Mesenchymal stem cell (in vitro differentiated cells and primary cell): Measurements from ENCODE around the gene ITGB2.

ENCODE experiments used
- DNase-seq: peaks from one replicate; pipeline ENCODE4 v3.0.0-alpha.2; 2013
- H2AFZ ChIP-seq: one replicate; pipeline ENCODE4 v1.6.1; 2013; ENCODE audit warnings: low read depth, mild to moderate bottlenecking, control low read depth, inconsistent platforms, low read length, moderate library complexity
- H2AK5ac ChIP-seq: 2 replicates; pipeline ENCODE4 v1.6.1; 2013; ENCODE audit warnings: low read length, moderate library complexity, mild to moderate bottlenecking, inconsistent platforms; ENCODE audit not compliant: severe bottlenecking
- H2BK120ac ChIP-seq: one replicate; pipeline ENCODE4 v1.6.1; 2013; ENCODE audit warnings: low read depth, mild to moderate bottlenecking, inconsistent platforms, low read length, moderate library complexity
- H2BK12ac ChIP-seq, 2 experiments: one replicate each; pipeline ENCODE4 v1.6.1; 2013; ENCODE audit warnings: inconsistent platforms in 2 of 2, low read length in 2 of 2, mild to moderate bottlenecking in 2 of 2, moderate library complexity in 2 of 2, control low read depth in 1 of 2
- H2BK15ac ChIP-seq: one replicate; pipeline ENCODE4 v1.6.1; 2013; ENCODE audit warnings: mild to moderate bottlenecking, low read depth, inconsistent platforms; ENCODE audit not compliant: poor library complexity, severe bottlenecking
- H2BK5ac ChIP-seq: 2 replicates; pipeline ENCODE4 v1.6.1; 2013; ENCODE audit warnings: low read depth, mild to moderate bottlenecking, low read length, control low read depth, inconsistent platforms; ENCODE audit not compliant: poor library complexity, severe bottlenecking
- H3K14ac ChIP-seq, 2 experiments: one replicate each; pipeline ENCODE4 v1.6.1; 2013; ENCODE audit warnings: inconsistent platforms in 2 of 2, low read length in 2 of 2, control low read depth in 1 of 2, mild to moderate bottlenecking in 1 of 2, moderate library complexity in 1 of 2
- H3K18ac ChIP-seq, 2 experiments: one replicate each; pipeline ENCODE4 v1.6.1; 2013; ENCODE audit warnings: inconsistent platforms in 2 of 2, low read length in 2 of 2, control low read depth in 1 of 2, low read depth in 1 of 2, mild to moderate bottlenecking in 1 of 2
- H3K23ac ChIP-seq, 2 experiments: one replicate each; pipeline ENCODE4 v1.6.1; 2013; ENCODE audit warnings: inconsistent platforms in 2 of 2, low read length in 2 of 2, mild to moderate bottlenecking in 2 of 2, moderate library complexity in 2 of 2, control low read depth in 1 of 2
- H3K27ac ChIP-seq: 2 replicates; pipeline ENCODE4 v1.5.1; 2013; ENCODE audit warnings: mild to moderate bottlenecking, moderate library complexity, low read length, control low read depth, inconsistent platforms; ENCODE audit not compliant: poor library complexity, severe bottlenecking
- H3K27me3 ChIP-seq, 2 experiments: 2 replicates each; pipeline versions ENCODE4 v1.6.1 to v1.7.0; 2013; ENCODE audit warnings: low read length in 2 of 2, mild to moderate bottlenecking in 2 of 2, moderate library complexity in 2 of 2, control low read depth in 1 of 2, inconsistent platforms in 1 of 2; ENCODE audit not compliant: control insufficient read depth in 1 of 2, insufficient read depth in 1 of 2
- H3K36me3 ChIP-seq, 2 experiments: 2 replicates each; pipeline versions ENCODE4 v1.6.1 to v1.7.0; 2013; ENCODE audit warnings: low read length in 2 of 2, control low read depth in 1 of 2, inconsistent platforms in 1 of 2, low read depth in 1 of 2, mild to moderate bottlenecking in 1 of 2; ENCODE audit not compliant: insufficient read depth in 2 of 2, control insufficient read depth in 1 of 2
- H3K4ac ChIP-seq, 2 experiments: one replicate each; pipeline ENCODE4 v1.6.1; 2013; ENCODE audit warnings: inconsistent platforms in 2 of 2, low read length in 2 of 2, mild to moderate bottlenecking in 2 of 2, moderate library complexity in 2 of 2, control low read depth in 1 of 2, low read depth in 1 of 2
- H3K4me1 ChIP-seq: 2 replicates; pipeline ENCODE4 v1.6.1; 2013; ENCODE audit warnings: low read depth, low read length, control low read depth; ENCODE audit not compliant: control insufficient read depth, insufficient read depth
- H3K4me2 ChIP-seq: 2 replicates; pipeline ENCODE4 v1.6.1; 2013; ENCODE audit warnings: low read length, mild to moderate bottlenecking, inconsistent platforms; ENCODE audit not compliant: poor library complexity, severe bottlenecking
- H3K4me3 ChIP-seq, 2 experiments: 2 replicates each; pipeline versions ENCODE4 v1.5.1 to v1.7.0; 2013; ENCODE audit warnings: low read length in 2 of 2, mild to moderate bottlenecking in 2 of 2, control low read depth in 1 of 2, low read depth in 1 of 2; ENCODE audit not compliant: insufficient read depth in 1 of 2
- H3K79me1 ChIP-seq: replicated peaks from 2 replicates; pipeline ENCODE4 v1.6.1; 2013; ENCODE audit warnings: mild to moderate bottlenecking, control low read depth, low read length, inconsistent platforms; ENCODE audit not compliant: poor library complexity, severe bottlenecking
- H3K9ac ChIP-seq: 2 replicates; pipeline ENCODE4 v1.7.0; 2013; ENCODE audit warnings: mild to moderate bottlenecking, low read length, moderate library complexity
- H3K9me3 ChIP-seq: 2 replicates; pipeline ENCODE4 v1.7.0; 2013; ENCODE audit warnings: mild to moderate bottlenecking, low read length; ENCODE audit not compliant: control insufficient read depth
- H4K8ac ChIP-seq: one replicate; pipeline ENCODE4 v1.6.1; 2013; ENCODE audit warnings: inconsistent platforms, mild to moderate bottlenecking, low read length, moderate library complexity
- H4K91ac ChIP-seq: one replicate; pipeline ENCODE4 v1.6.1; 2013; ENCODE audit warnings: mild to moderate bottlenecking, low read length, inconsistent platforms
- whole genome bisulfite sequencing: methylation state at CpG from one replicate; pipeline ENCODE4 v1.1.7; 2013; ENCODE audit warnings: mixed read lengths; 5-methylcytosine and 5-hydroxymethylcytosine counted together

The ITGB2 gene

GRCh38 chr21:44959376-44960091, 38.8 kb upstream of the ITGB2 start:
- no peaks in the 10 kb centered on the region for H3K27me3 ChIP-seq
- H2BK12ac ChIP-seq: peak overlapping the region; percentile 4 to 57
- peaks cover 60% of the 10 kb centered on the region for H3K4me1 ChIP-seq
- H4K91ac ChIP-seq: peak overlapping the region; percentile 79
- peak overlapping the region in 1 of 2 experiments; percentile 30 for H3K14ac ChIP-seq
- H2AFZ ChIP-seq: no peak overlapping the region
- peaks cover 23% of the 10 kb centered on the region for H3K79me1 ChIP-seq
- H2BK5ac ChIP-seq: no peak overlapping the region
- H3K18ac ChIP-seq: peak overlapping the region; percentile 25 to 74
- H3K9me3 ChIP-seq: no peaks in the 10 kb centered on the region
- H4K8ac ChIP-seq: peak overlapping the region; percentile 56
- H3K4me3 ChIP-seq: peak overlapping the region in 1 of 2 experiments; percentile 29
- DNase-seq: no peak
- H2BK120ac ChIP-seq: peak overlapping the region; percentile 64
- peak overlapping the region in 1 of 2 experiments; percentile 22 for H3K4ac ChIP-seq
- H2AK5ac ChIP-seq: peak overlapping the region; percentile 61
- peak overlapping the region; percentile 61 for H3K9ac ChIP-seq
- no peak overlapping the region for H3K23ac ChIP-seq
- H2BK15ac ChIP-seq: peak overlapping the region; percentile 82
- 95% methylated on average over 26 of the region's 26 CpGs for WGBS
- no peak overlapping the region for H3K27ac ChIP-seq
- H3K4me2 ChIP-seq: no peak overlapping the region
- H3K36me3 ChIP-seq: peaks cover 33 to 44% of the 10 kb centered on the region in 2 experiments

GRCh38 chr21:44958471-44959191, 37.9 kb upstream of the ITGB2 start:
- Histone ChIP-seq H2BK120ac (no peak overlapping the region), H4K8ac (no peak overlapping the region), H2AK5ac (no peak overlapping the region), H3K23ac (no peak overlapping the region), H2BK12ac (peak overlapping the region in 1 of 2 experiments; percentile 70), H3K79me1 (peaks cover 32% of the 10 kb centered on the region), H3K36me3 (peaks cover 33 to 50% of the 10 kb centered on the region in 2 experiments), H2BK15ac (peak overlapping the region; percentile 63), H3K14ac (peak overlapping the region in 1 of 2 experiments; percentile 72), H3K4me2 (peak overlapping the region; percentile 17), H3K18ac (peak overlapping the region in 1 of 2 experiments; percentile 78), H3K27ac (no peak overlapping the region), H3K9me3 (no peaks in the 10 kb centered on the region), H2BK5ac (no peak overlapping the region), H4K91ac (peak overlapping the region; percentile 22), H3K4me1 (peaks cover 57% of the 10 kb centered on the region), H3K27me3 (no peaks in the 10 kb centered on the region), H2AFZ (no peak overlapping the region), H3K4ac (no peak overlapping the region), H3K9ac (peak overlapping the region; percentile 61), H3K4me3 (peak overlapping the region in 1 of 2 experiments; percentile 29)
- peak; percentile 89 for DNase-seq
- WGBS: 55% methylated on average over 25 of the region's 28 CpGs

- Histone ChIP-seq H2AFZ (no peak overlapping the region), H3K4ac (peak overlapping the region; percentile 20 to 49), H3K14ac (peak overlapping the region in 1 of 2 experiments; percentile 72), H3K36me3 (peaks cover 33 to 57% of the 10 kb centered on the region in 2 experiments), H3K4me2 (no peak overlapping the region), H2AK5ac (peak overlapping the region; percentile 1), H2BK12ac (peak overlapping the region; percentile 23 to 70), H3K18ac (peak overlapping the region in 1 of 2 experiments; percentile 78), H2BK15ac (no peak overlapping the region), H3K79me1 (peaks cover 34% of the 10 kb centered on the region), H2BK5ac (no peak overlapping the region), H4K8ac (no peak overlapping the region), H3K4me3 (no peak overlapping the region), H2BK120ac (no peak overlapping the region), H3K4me1 (peaks cover 55% of the 10 kb centered on the region), H4K91ac (peak overlapping the region; percentile 22), H3K23ac (no peak overlapping the region), H3K9me3 (no peaks in the 10 kb centered on the region), H3K27me3 (no peaks in the 10 kb centered on the region), H3K9ac (peak overlapping the region; percentile 61), H3K27ac (no peak overlapping the region)
- DNase-seq: no peak
- 92% methylated on average over 26 of the region's 26 CpGs for WGBS
These were observed 37.3 kb upstream of the ITGB2 start for GRCh38 chr21:44957901-44958451.
